ENCODE measurements around the gene FAM168A. TPM values are rescaled to one million over a fixed set of nuclear protein-coding genes. Genes with fewer than 3 reads are reported as not detected.

The FAM168A gene
- total and polyA plus RNA-seq, 2 donors (not counting 1 experiment from before 2014, with no cell fraction given) = 16.3 to 23.8 TPM

- Histone ChIP-seq H3K9ac (ENCODE audit: insufficient read depth, low read length) (no peak overlapping the region), H3K4me1 (ENCODE audit: control insufficient read depth, extremely low read depth, insufficient read depth, low read length) (no peaks in the 10 kb centered on the region), H3K4me2 (ENCODE audit: extremely low read depth, insufficient read depth, low read length) (no peak overlapping the region), H3K4me3 (replicated peaks in 1 of 4; ENCODE audit: control extremely low read depth in 1 of 4, insufficient read depth in 1 of 4, low read depth in 3 of 4, low read length in 4 of 4) (no peak overlapping the region), H3K27me3 (ENCODE audit: control insufficient read depth, insufficient read depth, low read length) (peaks cover 9% of the 10 kb centered on the region), H3K27ac (ENCODE audit: insufficient read depth, low read length) (no peak overlapping the region), H3K9me3 (ENCODE audit: control insufficient read depth, insufficient read depth, low read depth, low read length) (no peaks in the 10 kb centered on the region), H4K20me1 (ENCODE audit: control insufficient read depth, extremely low read depth, insufficient read depth, low read length) (no peaks in the 10 kb centered on the region), H2AFZ (ENCODE audit: low read length) (no peak overlapping the region), H3K79me2 (ENCODE audit: control insufficient read depth, insufficient read depth, low read length) (no peaks in the 10 kb centered on the region), H3K36me3 (ENCODE audit: control insufficient read depth, insufficient read depth, low read length) (no peaks in the 10 kb centered on the region)
- DNase-seq (ENCODE audit: low read depth in 2 of 2) = no peak
- no peak for TF ChIP-seq CTCF (conservative IDR thresholded peaks at IDR 0.05 in 1 of 2, IDR thresholded peaks at IDR 0.05 in 1 of 2; ENCODE audit: low read depth in 1 of 2, low read length in 2 of 2)
- TF ChIP-seq EZH2 (IDR thresholded peaks at IDR 0.05; ENCODE audit: low read length, missing control alignments) = no peak
Observed at GRCh38 chr11:73629907-73630306, 32.0 kb upstream of the FAM168A start.

- H3K79me2 ChIP-seq (ENCODE audit: control insufficient read depth, insufficient read depth, low read length) = no peaks in the 10 kb centered on the region
- H3K27me3 ChIP-seq (ENCODE audit: control insufficient read depth, insufficient read depth, low read length) = peaks cover 9% of the 10 kb centered on the region
- H3K9me3 ChIP-seq (ENCODE audit: control insufficient read depth, insufficient read depth, low read depth, low read length) = no peaks in the 10 kb centered on the region
- TF ChIP-seq CTCF (conservative IDR thresholded peaks at IDR 0.05 in 1 of 2, IDR thresholded peaks at IDR 0.05 in 1 of 2; ENCODE audit: low read depth in 1 of 2, low read length in 2 of 2) (peak; percentile 83 to 96), EZH2 (IDR thresholded peaks at IDR 0.05; ENCODE audit: low read length, missing control alignments) (no peak)
- H3K27ac ChIP-seq (ENCODE audit: insufficient read depth, low read length) = no peak overlapping the region
- peak overlapping the region in 2 of 4 experiments; percentile 28 to 31 for H3K4me3 ChIP-seq (replicated peaks in 1 of 4; ENCODE audit: control extremely low read depth in 1 of 4, insufficient read depth in 1 of 4, low read depth in 3 of 4, low read length in 4 of 4)
- peak; percentile 51 to 65 for DNase-seq (ENCODE audit: low read depth in 2 of 2)
- peak overlapping the region; percentile 30 for H2AFZ ChIP-seq (ENCODE audit: low read length)
- no peak overlapping the region for H3K9ac ChIP-seq (ENCODE audit: insufficient read depth, low read length)
- no peaks in the 10 kb centered on the region for H4K20me1 ChIP-seq (ENCODE audit: control insufficient read depth, extremely low read depth, insufficient read depth, low read length)
- peak overlapping the region; percentile 61 for H3K4me2 ChIP-seq (ENCODE audit: extremely low read depth, insufficient read depth, low read length)
- H3K4me1 ChIP-seq (ENCODE audit: control insufficient read depth, extremely low read depth, insufficient read depth, low read length) = no peaks in the 10 kb centered on the region
- no peaks in the 10 kb centered on the region for H3K36me3 ChIP-seq (ENCODE audit: control insufficient read depth, insufficient read depth, low read length)
Observed at GRCh38 chr11:73625696-73626318, 27.9 kb upstream of the FAM168A start.

GRCh38 chr11:73623686-73624085 lies 25.8 kb upstream of the FAM168A start:
- Histone ChIP-seq H3K27ac (ENCODE audit: insufficient read depth, low read length) (no peak overlapping the region), H3K9ac (ENCODE audit: insufficient read depth, low read length) (no peak overlapping the region), H4K20me1 (ENCODE audit: control insufficient read depth, extremely low read depth, insufficient read depth, low read length) (no peaks in the 10 kb centered on the region), H3K27me3 (ENCODE audit: control insufficient read depth, insufficient read depth, low read length) (peaks cover 9% of the 10 kb centered on the region), H3K4me1 (ENCODE audit: control insufficient read depth, extremely low read depth, insufficient read depth, low read length) (no peaks in the 10 kb centered on the region), H3K36me3 (ENCODE audit: control insufficient read depth, insufficient read depth, low read length) (no peaks in the 10 kb centered on the region), H2AFZ (ENCODE audit: low read length) (no peak overlapping the region), H3K4me3 (replicated peaks in 1 of 4; ENCODE audit: control extremely low read depth in 1 of 4, insufficient read depth in 1 of 4, low read depth in 3 of 4, low read length in 4 of 4) (no peak overlapping the region), H3K9me3 (ENCODE audit: control insufficient read depth, insufficient read depth, low read depth, low read length) (no peaks in the 10 kb centered on the region), H3K79me2 (ENCODE audit: control insufficient read depth, insufficient read depth, low read length) (no peaks in the 10 kb centered on the region), H3K4me2 (ENCODE audit: extremely low read depth, insufficient read depth, low read length) (no peak overlapping the region)
- DNase-seq (ENCODE audit: low read depth in 2 of 2) = no peak
- no peak for TF ChIP-seq EZH2 (IDR thresholded peaks at IDR 0.05; ENCODE audit: low read length, missing control alignments)
- no peak for TF ChIP-seq CTCF (conservative IDR thresholded peaks at IDR 0.05 in 1 of 2, IDR thresholded peaks at IDR 0.05 in 1 of 2; ENCODE audit: low read depth in 1 of 2, low read length in 2 of 2)
